GM21447 (cell line): ENCODE results near the gene SPAG5.

Experiments
- ATAC-seq: cut with Tn5 transposase; IDR thresholded peaks from one replicate; pipeline ENCODE4 v1.9.1; 2021; ENCODE audit not compliant: unreplicated experiment

The SPAG5 gene

GRCh38 chr17:28545141-28545503 is 53.7 kb downstream of the SPAG5 start:
- no peak for ATAC-seq

GRCh38 chr17:28544402-28545140 is 54.3 kb downstream of the SPAG5 start:
- ATAC-seq = no peak

DNA sequence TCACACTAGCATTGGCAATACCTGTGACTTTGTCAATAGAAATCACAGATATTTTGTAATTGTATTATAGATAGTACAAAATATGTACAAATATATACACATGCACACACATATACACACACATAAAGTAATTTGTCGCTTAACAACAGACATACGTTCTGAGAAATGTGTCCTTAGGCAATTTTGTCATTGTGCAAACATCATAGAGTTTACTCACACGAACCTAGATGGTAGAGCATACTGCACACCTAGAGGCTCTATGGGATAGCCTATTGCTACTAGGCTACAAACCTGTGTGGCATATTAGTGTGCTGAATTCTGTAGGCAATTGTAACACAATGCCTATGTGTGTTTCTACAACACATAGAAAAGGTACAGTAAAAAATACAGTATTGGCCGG is 57.4 kb downstream of the SPAG5 start:
- no peak for ATAC-seq

DNA sequence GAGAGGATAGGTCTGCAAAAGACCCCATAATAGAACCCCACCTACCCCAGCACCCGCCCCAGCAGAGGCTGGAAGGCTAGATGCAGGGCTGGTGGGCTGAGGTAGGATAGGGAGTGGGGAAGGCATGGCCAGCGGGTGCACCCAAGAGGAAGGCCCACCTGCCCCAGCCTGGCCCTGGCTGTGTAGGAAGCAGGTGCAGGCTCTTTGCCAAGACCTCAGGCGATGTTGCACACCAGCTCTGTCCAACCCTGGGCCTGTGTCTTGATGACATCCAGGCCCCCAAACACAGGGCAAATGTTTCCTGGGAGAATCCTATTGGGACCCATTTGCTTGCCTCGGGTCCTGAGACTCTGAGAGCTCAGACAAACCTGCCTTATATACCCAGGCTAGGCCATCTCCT is 58.6 kb downstream of the SPAG5 start:
- ATAC-seq = no peak

- no peak for ATAC-seq
These were observed 60.4 kb downstream of the SPAG5 start for GRCh38 chr17:28538296-28538895.

- ATAC-seq = no peak
These were observed 61.6 kb downstream of the SPAG5 start for GRCh38 chr17:28537219-28537610.

- no peak for ATAC-seq
These were observed 62.1 kb downstream of the SPAG5 start for GRCh38 chr17:28536532-28537218.

DNA sequence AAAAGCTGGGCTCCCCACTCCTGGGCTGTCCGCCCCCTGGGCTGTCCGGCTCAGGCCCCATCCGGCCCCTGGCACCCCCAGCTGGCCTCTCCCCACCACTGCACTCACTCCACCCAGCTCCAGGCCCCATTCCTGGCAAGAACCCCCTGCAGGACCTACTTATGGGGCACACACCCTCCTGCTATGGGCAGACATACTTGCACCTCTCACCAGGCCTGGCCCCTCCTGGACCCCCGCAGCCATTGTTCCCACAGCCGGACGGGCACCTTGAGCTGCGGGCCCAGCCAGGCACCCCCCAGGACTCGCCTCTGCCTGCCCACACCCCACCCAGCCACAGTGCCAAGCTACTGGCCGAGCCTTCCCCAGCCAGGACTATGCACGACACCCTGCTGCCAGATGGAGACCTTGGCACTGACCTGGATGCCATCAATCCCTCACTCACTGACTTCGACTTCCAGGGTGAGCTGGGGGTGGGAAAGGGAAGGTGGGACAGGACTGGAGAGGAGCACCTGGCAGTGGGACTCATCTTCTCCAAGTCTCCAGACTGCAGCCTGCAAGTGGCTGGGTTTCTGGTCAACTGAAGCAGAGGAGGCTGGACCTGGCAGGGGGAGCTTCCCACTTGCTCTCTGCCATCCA is 64.0 kb downstream of the SPAG5 start:
- ATAC-seq = no peak

- no peak for ATAC-seq
These were observed 65.6 kb downstream of the SPAG5 start for GRCh38 chr17:28533091-28533807.

DNA sequence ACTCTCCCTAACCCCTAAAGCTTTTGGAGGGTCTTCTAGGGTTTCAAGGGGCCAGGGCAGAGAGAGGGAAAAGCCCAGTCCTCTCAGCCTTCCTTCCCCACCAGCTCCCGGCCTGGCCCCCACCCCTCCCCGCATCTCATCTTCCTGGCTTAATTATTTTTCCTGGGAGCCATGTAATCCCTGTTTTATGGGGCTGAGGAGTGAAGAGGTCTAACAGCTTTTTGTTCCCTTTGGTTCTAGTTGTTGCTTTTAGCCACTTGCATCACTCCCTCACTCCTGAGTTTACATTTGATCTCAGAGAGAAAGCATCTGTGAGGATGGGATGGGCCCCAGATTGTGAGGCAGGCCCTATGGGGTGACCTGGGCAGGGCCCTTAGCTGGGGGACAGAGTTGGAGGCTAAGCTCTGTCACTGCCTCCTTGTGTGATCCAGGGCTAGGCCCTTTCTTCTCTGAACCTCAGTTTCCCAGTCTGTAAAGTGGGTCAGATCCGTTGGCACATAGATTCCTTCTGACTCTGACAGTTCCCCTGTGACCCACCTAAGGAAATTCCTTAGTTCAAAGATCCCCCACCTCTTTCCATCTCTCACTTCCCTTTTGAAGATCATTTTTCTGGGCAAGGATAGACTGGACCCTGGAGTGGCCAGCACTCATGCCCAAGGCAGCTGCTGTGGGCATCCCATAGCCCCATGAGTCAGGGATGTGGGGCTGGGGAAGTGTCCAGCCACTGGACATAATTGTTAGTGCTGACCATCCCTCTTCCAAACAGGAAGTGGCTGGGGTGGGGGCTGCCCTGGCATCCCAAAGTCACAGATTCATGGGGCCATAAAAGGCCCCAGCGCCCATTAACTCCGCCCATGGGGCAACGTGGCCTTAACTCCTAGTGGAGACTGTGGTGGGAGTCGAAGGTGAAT is 66.5 kb downstream of the SPAG5 start:
- ATAC-seq = no peak

GRCh38 chr17:28530926-28531325 is 67.9 kb downstream of the SPAG5 start:
- no peak for ATAC-seq

- no peak for ATAC-seq
These were observed 68.6 kb downstream of the SPAG5 start for GRCh38 chr17:28530250-28530649.

DNA sequence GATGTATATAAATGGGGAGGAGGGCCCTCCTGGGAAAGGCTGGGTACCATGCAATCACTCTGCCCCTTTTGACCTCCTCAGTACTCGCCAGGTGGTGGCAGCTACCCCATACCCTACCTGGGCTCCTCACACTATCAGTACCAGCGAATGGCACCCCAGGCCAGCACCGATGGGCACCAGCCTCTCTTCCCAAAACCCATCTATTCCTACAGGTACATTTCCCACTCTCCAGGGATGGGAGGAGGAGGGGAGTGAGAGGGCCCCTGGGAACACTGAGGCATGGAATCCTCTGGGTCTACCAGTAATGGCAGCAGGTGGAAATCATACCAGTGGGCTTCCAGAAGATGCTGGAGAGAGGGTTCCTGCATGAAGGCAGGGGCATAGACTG is 69.8 kb downstream of the SPAG5 start:
- no peak for ATAC-seq

- ATAC-seq = no peak
These were observed 70.4 kb downstream of the SPAG5 start for GRCh38 chr17:28528327-28529012.

DNA sequence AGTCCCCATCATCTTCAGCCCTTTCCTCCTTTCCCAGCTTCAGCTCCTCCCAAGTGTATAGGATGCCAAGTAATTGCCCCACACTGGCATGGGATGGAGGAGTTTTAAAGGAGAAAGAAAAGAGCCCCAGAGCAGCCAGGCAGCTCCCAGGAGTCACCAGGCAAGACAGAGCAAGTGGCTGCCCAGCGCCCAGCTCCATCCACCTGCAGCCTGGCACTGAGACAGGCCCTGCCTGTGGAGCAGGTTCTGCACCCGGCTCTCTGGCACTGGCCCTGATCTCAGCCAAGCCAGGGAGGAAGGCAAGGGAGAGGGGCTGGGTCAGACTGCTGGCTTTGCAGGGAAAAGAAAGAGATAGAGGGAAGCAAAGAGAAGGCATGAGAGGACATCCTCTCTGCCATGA is 71.0 kb downstream of the SPAG5 start:
- ATAC-seq = no peak
